ENCODE data around the gene SLC27A5. TPM values are rescaled to one million over a fixed set of nuclear protein-coding genes. Genes with fewer than 3 reads are reported as not detected.
"Not testable (repeated sequence)": the region's sequence is repeated elsewhere in the genome, so short reads cannot be mapped to it uniquely, and the experiment has no call there.

The SLC27A5 gene
- total and polyA plus RNA-seq, 2 donors = 20.9 to 24.5 TPM

DNA sequence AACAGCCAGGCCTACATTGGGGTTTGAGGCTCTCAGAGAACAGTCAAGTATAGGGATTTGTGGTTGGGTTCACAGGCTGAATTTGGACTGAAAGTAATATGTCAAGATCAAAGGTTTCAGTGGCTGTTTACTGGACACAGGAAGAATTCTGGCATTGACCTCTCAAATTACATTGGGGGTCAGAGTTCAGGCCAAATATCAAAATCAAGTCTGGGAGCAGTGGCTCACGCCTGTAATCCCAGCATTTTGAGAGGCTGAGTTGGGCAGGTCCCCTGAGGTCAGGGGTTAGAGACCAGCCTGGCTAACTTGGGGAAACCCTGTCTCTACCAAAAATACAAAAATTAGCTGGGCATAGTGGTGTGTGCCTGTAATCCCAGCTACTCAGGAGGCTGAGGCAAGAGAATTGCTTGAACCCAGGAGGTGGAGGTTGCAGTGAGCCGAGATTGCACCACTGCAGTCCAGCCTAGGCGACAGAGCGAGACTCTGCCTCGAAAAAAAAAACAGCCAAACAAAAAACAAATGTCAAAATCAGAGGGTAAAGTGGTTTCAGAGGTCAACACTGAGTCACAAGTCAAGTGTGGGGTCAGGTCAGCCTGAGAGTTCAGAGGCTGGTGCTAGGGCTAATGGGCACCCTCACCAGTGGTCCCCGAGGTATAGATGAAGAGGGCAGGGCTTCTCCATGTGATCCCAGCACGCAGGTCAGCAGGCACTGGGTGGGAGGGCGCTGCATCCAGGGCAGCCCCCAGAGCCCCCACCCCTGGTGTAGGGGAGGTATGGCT is 1.5 kb downstream of the SLC27A5 start:
- Histone ChIP-seq H3K4me1 (ENCODE audit: control insufficient read depth in 2 of 2, insufficient read depth in 2 of 2, low read length in 2 of 2) (peaks cover 7 to 12% of the 10 kb centered on the region in 2 donors), H3K36me3 (ENCODE audit: control insufficient read depth in 2 of 2, insufficient read depth in 2 of 2, low read length in 1 of 2) (no peaks in the 10 kb centered on the region), H3K9me3 (ENCODE audit: control insufficient read depth in 2 of 2, insufficient read depth in 1 of 2, low read length in 1 of 2) (peaks cover 0 to 11% of the 10 kb centered on the region in 2 donors), H3K27me3 (ENCODE audit: control insufficient read depth in 2 of 2, insufficient read depth in 1 of 2, low read length in 1 of 2) (no peaks in the 10 kb centered on the region), H3K4me3 (ENCODE audit: low read length in 2 of 2) (no peak overlapping the region), H3K27ac (ENCODE audit: low read depth in 1 of 2, low read length in 1 of 2) (no peak overlapping the region)
- DNase-seq (ENCODE audit: low read depth in 6 of 9, low spot score in 9 of 9) = no peak
- 93% methylated on average over 8 of the region's 8 CpGs for WGBS

DNA sequence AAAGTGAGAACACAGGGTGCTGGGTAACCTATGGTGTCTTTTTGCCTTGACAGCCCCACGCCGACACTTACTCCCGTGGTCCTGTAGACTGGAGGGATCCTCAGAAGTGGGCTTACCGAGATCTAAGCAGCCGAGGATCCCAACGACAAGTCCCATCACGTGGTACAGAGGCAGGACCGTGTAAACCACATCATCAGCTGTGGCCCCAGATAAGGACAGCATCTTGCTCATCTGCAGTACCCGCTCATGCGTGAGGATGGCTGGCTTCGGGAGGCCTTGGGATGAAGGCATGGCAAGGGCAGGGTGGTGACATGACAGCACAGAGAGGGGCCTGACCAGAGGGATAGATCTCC is 2.1 kb downstream of the SLC27A5 start:
- H3K4me3 ChIP-seq (ENCODE audit: low read length in 2 of 2) = no peak overlapping the region
- peaks cover 7 to 12% of the 10 kb centered on the region in 2 donors for H3K4me1 ChIP-seq (ENCODE audit: control insufficient read depth in 2 of 2, insufficient read depth in 2 of 2, low read length in 2 of 2)
- no peaks in the 10 kb centered on the region for H3K36me3 ChIP-seq (ENCODE audit: control insufficient read depth in 2 of 2, insufficient read depth in 2 of 2, low read length in 1 of 2)
- peaks cover 0 to 11% of the 10 kb centered on the region in 2 donors for H3K9me3 ChIP-seq (ENCODE audit: control insufficient read depth in 2 of 2, insufficient read depth in 1 of 2, low read length in 1 of 2)
- WGBS = 94% methylated on average over 11 of the region's 11 CpGs
- H3K27ac ChIP-seq (ENCODE audit: low read depth in 1 of 2, low read length in 1 of 2) = no peak overlapping the region
- DNase-seq (ENCODE audit: low read depth in 6 of 9, low spot score in 9 of 9) = no peak
- H3K27me3 ChIP-seq (ENCODE audit: control insufficient read depth in 2 of 2, insufficient read depth in 1 of 2, low read length in 1 of 2) = no peaks in the 10 kb centered on the region

DNA sequence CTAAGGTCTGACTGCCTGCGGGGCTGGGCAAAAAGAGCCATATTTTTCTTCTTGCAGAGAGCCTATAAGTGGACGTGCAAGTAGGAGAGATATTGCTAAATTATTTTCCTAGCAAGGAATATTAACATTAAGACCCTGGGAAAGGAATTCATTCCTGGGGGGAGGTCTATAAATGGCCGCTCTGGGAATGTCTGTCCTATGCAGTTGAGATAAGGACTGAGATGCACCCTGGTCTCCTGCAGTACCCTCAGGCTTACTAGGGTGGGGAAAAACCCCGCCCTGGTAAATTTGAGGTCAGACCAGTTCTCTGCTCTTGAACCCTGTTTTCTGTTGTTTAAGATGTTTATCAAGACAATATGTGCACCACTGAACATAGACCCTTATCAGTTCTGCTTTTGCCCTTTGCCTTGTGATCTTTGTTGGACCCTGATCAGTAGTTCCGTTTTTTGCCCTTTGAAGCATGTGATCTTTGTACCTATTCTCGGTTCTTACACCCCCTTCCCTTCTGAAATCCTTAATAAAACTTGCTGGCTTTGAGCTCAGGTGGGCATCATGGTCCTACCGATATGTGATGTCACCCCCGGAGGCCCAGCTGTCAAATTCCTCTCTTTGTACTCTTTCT is 4.1 kb downstream of the SLC27A5 start:
- not testable (repeated sequence) for H3K4me3 ChIP-seq (ENCODE audit: low read length in 2 of 2); H3K27ac ChIP-seq (ENCODE audit: low read depth in 1 of 2, low read length in 1 of 2); H3K36me3 ChIP-seq (ENCODE audit: control insufficient read depth in 2 of 2, insufficient read depth in 2 of 2, low read length in 1 of 2); H3K4me1 ChIP-seq (ENCODE audit: control insufficient read depth in 2 of 2, insufficient read depth in 2 of 2, low read length in 2 of 2); H3K27me3 ChIP-seq (ENCODE audit: control insufficient read depth in 2 of 2, insufficient read depth in 1 of 2, low read length in 1 of 2); DNase-seq (ENCODE audit: low read depth in 6 of 9, low spot score in 9 of 9)
- peaks cover 0 to 11% of the 10 kb centered on the region in 2 donors for H3K9me3 ChIP-seq (ENCODE audit: control insufficient read depth in 2 of 2, insufficient read depth in 1 of 2, low read length in 1 of 2)
- WGBS = 80% methylated on average over 8 of the region's 8 CpGs

GRCh38 chr19:58500242-58500641 is 11.6 kb downstream of the SLC27A5 start:
- H3K27me3 ChIP-seq (ENCODE audit: control insufficient read depth in 2 of 2, insufficient read depth in 1 of 2, low read length in 1 of 2) = no peaks in the 10 kb centered on the region
- 97% methylated on average over 14 of the region's 14 CpGs for WGBS
- H3K4me3 ChIP-seq (ENCODE audit: low read length in 2 of 2) = no peak overlapping the region
- H3K4me1 ChIP-seq (ENCODE audit: control insufficient read depth in 2 of 2, insufficient read depth in 2 of 2, low read length in 2 of 2) = peaks cover 17 to 18% of the 10 kb centered on the region in 2 donors
- H3K9me3 ChIP-seq (ENCODE audit: control insufficient read depth in 2 of 2, insufficient read depth in 1 of 2, low read length in 1 of 2) = peaks cover 0 to 15% of the 10 kb centered on the region in 2 donors
- DNase-seq (ENCODE audit: low read depth in 6 of 9, low spot score in 9 of 9) = no peak
- H3K36me3 ChIP-seq (ENCODE audit: control insufficient read depth in 2 of 2, insufficient read depth in 2 of 2, low read length in 1 of 2) = no peaks in the 10 kb centered on the region
- no peak overlapping the region for H3K27ac ChIP-seq (ENCODE audit: low read depth in 1 of 2, low read length in 1 of 2)

DNA sequence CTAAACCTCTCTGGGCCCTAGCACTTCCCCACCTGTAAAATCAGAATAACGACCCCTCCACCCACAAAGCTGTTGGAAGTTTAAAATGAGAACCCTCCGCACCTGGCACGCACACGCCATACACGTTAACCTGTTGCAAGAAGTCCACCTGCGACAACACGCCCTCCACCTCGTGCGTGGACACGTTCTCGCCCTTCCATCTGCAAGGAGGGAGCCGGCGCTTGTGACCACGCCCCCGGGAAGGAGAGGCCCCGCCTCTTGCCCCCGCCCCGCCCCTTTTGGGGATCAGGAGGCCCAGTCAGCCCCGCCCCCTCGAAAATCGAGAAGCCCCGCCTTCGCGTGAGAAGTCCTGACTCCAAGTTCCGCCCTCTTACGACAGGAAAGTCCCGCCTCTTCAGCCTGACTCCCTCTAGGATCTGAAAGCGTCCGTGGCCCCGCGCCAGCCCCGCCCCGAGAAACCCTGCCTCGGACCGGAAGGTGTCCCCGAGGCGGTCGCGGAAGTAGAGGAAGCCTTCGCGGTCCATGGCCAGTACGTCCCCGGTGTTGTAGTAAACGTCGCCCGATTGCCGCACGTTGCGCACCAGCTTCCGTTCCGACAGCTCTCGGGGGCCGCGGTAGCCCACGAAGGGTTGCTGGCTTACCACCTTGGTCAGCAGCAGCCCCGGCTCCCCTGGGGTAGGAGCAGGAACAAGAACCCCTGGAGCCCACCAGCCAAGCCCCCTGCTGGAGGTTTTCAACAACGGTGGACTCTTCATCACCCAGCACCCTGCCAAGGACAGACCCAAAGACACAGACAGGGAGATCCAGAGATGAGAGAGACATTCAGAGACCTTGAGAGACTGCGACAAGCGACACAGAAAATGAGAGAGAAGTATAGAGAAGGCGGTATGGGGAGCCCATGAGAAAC is 12.5 kb downstream of the SLC27A5 start:
- H3K4me3 ChIP-seq (ENCODE audit: low read length in 2 of 2) = peak overlapping the region; percentile 59 to 72
- H3K27me3 ChIP-seq (ENCODE audit: control insufficient read depth in 2 of 2, insufficient read depth in 1 of 2, low read length in 1 of 2) = no peaks in the 10 kb centered on the region
- peaks cover 17 to 18% of the 10 kb centered on the region in 2 donors for H3K4me1 ChIP-seq (ENCODE audit: control insufficient read depth in 2 of 2, insufficient read depth in 2 of 2, low read length in 2 of 2)
- no peaks in the 10 kb centered on the region for H3K36me3 ChIP-seq (ENCODE audit: control insufficient read depth in 2 of 2, insufficient read depth in 2 of 2, low read length in 1 of 2)
- WGBS = 2% methylated on average over 60 of the region's 60 CpGs
- DNase-seq (ENCODE audit: low read depth in 6 of 9, low spot score in 9 of 9) = peak; percentile 68 to 95 (median 88)
- H3K9me3 ChIP-seq (ENCODE audit: control insufficient read depth in 2 of 2, insufficient read depth in 1 of 2, low read length in 1 of 2) = peaks cover 0 to 15% of the 10 kb centered on the region in 2 donors
- peak overlapping the region; percentile 73 to 78 for H3K27ac ChIP-seq (ENCODE audit: low read depth in 1 of 2, low read length in 1 of 2)

- Histone ChIP-seq H3K4me3 (ENCODE audit: low read length in 2 of 2) (peak overlapping the region; percentile 59 to 72), H3K27ac (ENCODE audit: low read depth in 1 of 2, low read length in 1 of 2) (peak overlapping the region in 1 of 2 donors; percentile 73), H3K9me3 (ENCODE audit: control insufficient read depth in 2 of 2, insufficient read depth in 1 of 2, low read length in 1 of 2) (peaks cover 0 to 15% of the 10 kb centered on the region in 2 donors), H3K4me1 (ENCODE audit: control insufficient read depth in 2 of 2, insufficient read depth in 2 of 2, low read length in 2 of 2) (peaks cover 17 to 18% of the 10 kb centered on the region in 2 donors), H3K27me3 (ENCODE audit: control insufficient read depth in 2 of 2, insufficient read depth in 1 of 2, low read length in 1 of 2) (no peaks in the 10 kb centered on the region), H3K36me3 (ENCODE audit: control insufficient read depth in 2 of 2, insufficient read depth in 2 of 2, low read length in 1 of 2) (no peaks in the 10 kb centered on the region)
- DNase-seq (ENCODE audit: low read depth in 6 of 9, low spot score in 9 of 9) = no peak
- WGBS = 57% methylated on average over 22 of the region's 22 CpGs
Measured at GRCh38 chr19:58498316-58499020, 13.3 kb downstream of the SLC27A5 start.

- Histone ChIP-seq H3K9me3 (ENCODE audit: control insufficient read depth in 2 of 2, insufficient read depth in 1 of 2, low read length in 1 of 2) (peaks cover 0 to 15% of the 10 kb centered on the region in 2 donors), H3K36me3 (ENCODE audit: control insufficient read depth in 2 of 2, insufficient read depth in 2 of 2, low read length in 1 of 2) (no peaks in the 10 kb centered on the region), H3K27me3 (ENCODE audit: control insufficient read depth in 2 of 2, insufficient read depth in 1 of 2, low read length in 1 of 2) (no peaks in the 10 kb centered on the region), H3K4me3 (ENCODE audit: low read length in 2 of 2) (no peak overlapping the region), H3K27ac (ENCODE audit: low read depth in 1 of 2, low read length in 1 of 2) (no peak overlapping the region), H3K4me1 (ENCODE audit: control insufficient read depth in 2 of 2, insufficient read depth in 2 of 2, low read length in 2 of 2) (peaks cover 17 to 18% of the 10 kb centered on the region in 2 donors)
- 96% methylated on average over 8 of the region's 8 CpGs for WGBS
- DNase-seq (ENCODE audit: low read depth in 6 of 9, low spot score in 9 of 9) = no peak
Measured at GRCh38 chr19:58497634-58498170, 14.1 kb downstream of the SLC27A5 start.

- 94% methylated on average over 14 of the region's 14 CpGs for WGBS
- Histone ChIP-seq H3K9me3 (ENCODE audit: control insufficient read depth in 2 of 2, insufficient read depth in 1 of 2, low read length in 1 of 2) (no peaks in the 10 kb centered on the region), H3K27me3 (ENCODE audit: control insufficient read depth in 2 of 2, insufficient read depth in 1 of 2, low read length in 1 of 2) (no peaks in the 10 kb centered on the region), H3K4me3 (ENCODE audit: low read length in 2 of 2) (no peak overlapping the region), H3K36me3 (ENCODE audit: control insufficient read depth in 2 of 2, insufficient read depth in 2 of 2, low read length in 1 of 2) (no peaks in the 10 kb centered on the region), H3K4me1 (ENCODE audit: control insufficient read depth in 2 of 2, insufficient read depth in 2 of 2, low read length in 2 of 2) (no peaks in the 10 kb centered on the region), H3K27ac (ENCODE audit: low read depth in 1 of 2, low read length in 1 of 2) (no peak overlapping the region)
- no peak for DNase-seq (ENCODE audit: low read depth in 6 of 9, low spot score in 9 of 9)
Measured at GRCh38 chr19:58492265-58492664, 19.5 kb downstream of the SLC27A5 start.
